Endothelial cell of umbilical vein (primary cell): ENCODE data around the gene HIGD1A. TPM values are rescaled to one million over a fixed set of nuclear protein-coding genes. Genes with fewer than 3 reads are reported as not detected.

Experiments
- BruUV-seq: library from RNA; stranded (reverse); fragments of 400-500 nt; replicated peaks from 2 replicates; lab custom pipeline; 2021; lab: Mats Ljungman, UMichigan
- CTCF ChIA-PET: fragments of 300-600, 350-600 bp; sonication (Branson Sonifier 250); formaldehyde crosslinking; loops from one replicate; lab custom pipeline; 2021; ENCODE audit warnings: antibody characterized with exemption, inconsistent platforms; lab: Charles Lee
- POLR2A ChIA-PET: fragments of 300-600, 350-600 bp; sonication (Branson Sonifier 250); formaldehyde crosslinking; loops from one replicate; lab custom pipeline; 2021; ENCODE audit warnings: antibody characterized with exemption, inconsistent platforms; lab: Charles Lee
- DNase-seq: peaks from one replicate; pipeline ENCODE4 v3.0.0-alpha.2; 2011; ENCODE audit warnings: low read depth, low spot score
- FAIRE-seq: peaks from 2 replicates; lab custom pipeline; 2011; peaks lifted over from hg19 to GRCh38; lab: Jason Lieb, UNC
- H2AFZ ChIP-seq: 2 replicates; pipeline ENCODE4 v1.6.0; 2012; ENCODE audit warnings: low read depth, low read length, control low read depth, inconsistent platforms
- H3K27ac ChIP-seq: 2 replicates; pipeline ENCODE4 v1.5.1; 2011; ENCODE audit warnings: low read depth, mild to moderate bottlenecking, control low read depth, low read length, moderate library complexity; ENCODE audit not compliant: insufficient read depth
- H3K27me3 ChIP-seq, 2 experiments: 2 replicates each; pipeline versions ENCODE4 v1.6.0 to v1.6.1; 2011; ENCODE audit warnings: low read length in 2 of 2, mixed read lengths in 1 of 2; ENCODE audit not compliant: control insufficient read depth in 2 of 2, insufficient read depth in 2 of 2
- H3K36me3 ChIP-seq, 2 experiments: 2 replicates in 1 of 2; 3 replicates in 1 of 2; pipeline ENCODE4 v1.5.1; 2011; ENCODE audit warnings: low read length in 2 of 2, mild to moderate bottlenecking in 1 of 2, moderate library complexity in 1 of 2; ENCODE audit not compliant: control insufficient read depth in 2 of 2, insufficient read depth in 2 of 2; ENCODE audit errors: extremely low read depth in 1 of 2
- H3K4me1 ChIP-seq: 3 replicates; pipeline ENCODE4 v1.5.1; 2011; ENCODE audit warnings: mild to moderate bottlenecking, low read length; ENCODE audit not compliant: control insufficient read depth, insufficient read depth; ENCODE audit errors: extremely low read depth
- H3K4me2 ChIP-seq: 2 replicates; pipeline ENCODE4 v1.6.1; 2011; ENCODE audit warnings: low read length, control low read depth, mixed read lengths; ENCODE audit not compliant: insufficient read depth
- H3K4me3 ChIP-seq, 3 experiments: fragments of 200-600 bp in 1 of 3; sonication (generic), shearing (Covaris generic) in 1 of 3; replicated peaks in 1 of 3; 2 replicates each; pipeline ENCODE4 v1.5.1; 2011 to 2016; ENCODE audit warnings: control low read depth in 3 of 3, low read length in 3 of 3, mild to moderate bottlenecking in 2 of 3, inconsistent platforms in 1 of 3, low read depth in 1 of 3, moderate library complexity in 1 of 3; ENCODE audit not compliant: insufficient read depth in 1 of 3
- H3K79me2 ChIP-seq: 2 replicates; pipeline ENCODE4 v1.6.0; 2012; ENCODE audit warnings: low read length, inconsistent platforms; ENCODE audit not compliant: control insufficient read depth, insufficient read depth
- H3K9ac ChIP-seq: replicated peaks from 2 replicates; pipeline ENCODE3; 2011; ENCODE audit warnings: low read length, control low read depth; ENCODE audit not compliant: insufficient read depth; ENCODE audit errors: extremely low read depth
- H3K9me1 ChIP-seq: replicated peaks from 3 replicates; pipeline ENCODE4 v1.6.0; 2011; ENCODE audit warnings: mild to moderate bottlenecking, low read length; ENCODE audit not compliant: control insufficient read depth, insufficient read depth; ENCODE audit errors: extremely low read depth
- H3K9me3 ChIP-seq: replicated peaks from 2 replicates; pipeline ENCODE4 v1.5.1; 2012; ENCODE audit warnings: low read length, inconsistent platforms; ENCODE audit not compliant: control insufficient read depth, insufficient read depth
- H4K20me1 ChIP-seq: replicated peaks from 2 replicates; pipeline ENCODE3; 2011; ENCODE audit warnings: mild to moderate bottlenecking, low read length; ENCODE audit not compliant: control insufficient read depth, insufficient read depth; ENCODE audit errors: extremely low read depth
- EZH2 ChIP-seq: IDR thresholded peaks from 2 replicates; pipeline ENCODE4 v1.6.1; 2012; ENCODE audit warnings: borderline replicate concordance, low read depth, mild to moderate bottlenecking, moderate library complexity, low read length, inconsistent platforms; ENCODE audit not compliant: severe bottlenecking
- FOS ChIP-seq: IDR thresholded peaks from 2 replicates; pipeline ENCODE4 v1.6.1; 2011; ENCODE audit warnings: mild to moderate bottlenecking, low read length, moderate library complexity, borderline replicate concordance; ENCODE audit not compliant: insufficient read depth
- GATA2 ChIP-seq: IDR thresholded peaks from 2 replicates; pipeline ENCODE4 v1.7.0; 2011; ENCODE audit warnings: low read depth, mild to moderate bottlenecking, moderate library complexity, mixed read lengths, low read length; ENCODE audit not compliant: insufficient read length, insufficient read depth
- JUN ChIP-seq: IDR thresholded peaks from 2 replicates; pipeline ENCODE4 v1.6.1; 2011; ENCODE audit warnings: borderline replicate concordance, low read depth; ENCODE audit not compliant: insufficient read length, insufficient read depth
- MYC ChIP-seq: IDR thresholded peaks from one replicate; pipeline ENCODE4 v1.6.1; 2011; ENCODE audit warnings: mild to moderate bottlenecking, low read depth, low read length
- POLR2A ChIP-seq: IDR thresholded peaks from 2 replicates; pipeline ENCODE4 v1.6.1; 2012; ENCODE audit warnings: low read depth, mild to moderate bottlenecking, control low read depth, low read length
- POLR2AphosphoS5 ChIP-seq: IDR thresholded peaks from 2 replicates; pipeline ENCODE4 v1.6.1; 2012; ENCODE audit warnings: low read depth, mild to moderate bottlenecking, control low read depth, low read length, moderate library complexity; ENCODE audit not compliant: insufficient read depth
- dilution Hi-C: fragments of 300-500 bp; cut with MboI; formaldehyde crosslinking; loops from one replicate; pipeline ENCODE4 v1.15.0; 2019; ENCODE audit warnings: low sequenced_read_pairs; ENCODE audit not compliant: extremely low pct_ligation_motif_present
- intact Hi-C: fragments of 100-400 bp; cut with micrococcal nuclease; formaldehyde crosslinking; loops from one replicate; pipeline ENCODE4 v1.10.0; 2022
- polyA plus RNA-seq, 4 experiments: library from polyadenylated mRNA; depleted of rRNA in 3 of 4; stranded (reverse) in 3 of 4; unstranded in 1 of 4; fragments of >200 nt; gene quantifications; 2 replicates each; pipeline versions ENCODE4 v1.2.1 to v1.2.3, GENCODE V29; 2011 to 2012; ENCODE audit warnings: missing spikeins in 1 of 4
- total RNA-seq: library from RNA; stranded (reverse); gene quantifications from 2 replicates; pipeline ENCODE4 v1.2.3, GENCODE V29; 2021
- TF ChIP-seq, protein P1 (sequence below), 2 donors: IDR thresholded peaks; 1 replicate in 1 of 2; 2 replicates in 1 of 2; pipeline ENCODE4 v1.5.1; 2011; ENCODE audit warnings: low read length in 2 of 2, mild to moderate bottlenecking in 2 of 2, moderate library complexity in 2 of 2, control low read depth in 1 of 2, inconsistent platforms in 1 of 2, low read depth in 1 of 2; ENCODE audit not compliant: insufficient read depth in 1 of 2; ENCODE audit errors: extremely low read depth in 1 of 2
- TF ChIP-seq, protein P2 (sequence below): IDR thresholded peaks from 2 replicates; pipeline ENCODE4 v1.6.1; 2011; ENCODE audit not compliant: insufficient read depth, insufficient read length

Gene HIGD1A
- total and polyA plus RNA-seq, 2 donors (not counting 3 experiments of a cell fraction or from before 2014, with no cell fraction given): 59.5 to 68.9 TPM

DNA sequence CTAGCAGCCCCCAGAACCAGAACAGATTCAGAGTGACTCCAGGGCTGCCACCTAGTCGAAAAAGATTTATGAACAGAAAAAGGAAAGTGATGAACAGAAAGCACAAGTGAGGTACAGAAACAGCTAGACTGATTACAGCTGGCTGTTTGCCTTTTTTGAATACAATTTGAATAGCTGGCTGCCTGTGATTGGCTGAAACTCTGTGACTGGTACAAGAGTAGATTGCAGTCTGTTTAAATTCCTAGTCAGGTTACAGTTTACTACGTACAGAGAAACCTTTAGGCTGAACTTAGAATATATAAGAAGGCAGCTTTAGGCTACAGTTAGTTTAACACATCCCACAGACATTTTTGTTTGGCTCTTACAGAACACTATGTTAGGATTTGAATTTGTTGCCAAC lies 41.3 kb downstream of the HIGD1A start:
- intact Hi-C loops: no loop called here

More for the DNA sequence above, 41.3 kb downstream of the HIGD1A start:
- Histone ChIP-seq H3K9me1 (no peaks in the 10 kb centered on the region), H4K20me1 (no peaks in the 10 kb centered on the region), H3K4me1 (no peaks in the 10 kb centered on the region), H3K9ac (no peak overlapping the region), H3K9me3 (no peaks in the 10 kb centered on the region), H2AFZ (no peak overlapping the region), H3K79me2 (no peaks in the 10 kb centered on the region), H3K27ac (no peak overlapping the region), H3K36me3 (no peaks in the 10 kb centered on the region), H3K4me2 (no peak overlapping the region), H3K27me3 (peaks cover 0 to 2% of the 10 kb centered on the region in 2 experiments), H3K4me3 (no peak overlapping the region)
- no TSS peak for BruUV-seq
- dilution Hi-C loops: no loop called here
- CTCF ChIA-PET: interaction anchor here (1.5 to 3.0 kb wide), 2 partner anchors 18 to 190 kb away, joined by 3 to 13 read pairs; no protein-coding TSS in a partner anchor
- POLR2A ChIA-PET: no interaction called here
- TF ChIP-seq FOS (no peak), MYC (no peak), JUN (no peak), POLR2AphosphoS5 (no peak), EZH2 (no peak), GATA2 (no peak), POLR2A (no peak)
- TF ChIP-seq, protein P1, sequence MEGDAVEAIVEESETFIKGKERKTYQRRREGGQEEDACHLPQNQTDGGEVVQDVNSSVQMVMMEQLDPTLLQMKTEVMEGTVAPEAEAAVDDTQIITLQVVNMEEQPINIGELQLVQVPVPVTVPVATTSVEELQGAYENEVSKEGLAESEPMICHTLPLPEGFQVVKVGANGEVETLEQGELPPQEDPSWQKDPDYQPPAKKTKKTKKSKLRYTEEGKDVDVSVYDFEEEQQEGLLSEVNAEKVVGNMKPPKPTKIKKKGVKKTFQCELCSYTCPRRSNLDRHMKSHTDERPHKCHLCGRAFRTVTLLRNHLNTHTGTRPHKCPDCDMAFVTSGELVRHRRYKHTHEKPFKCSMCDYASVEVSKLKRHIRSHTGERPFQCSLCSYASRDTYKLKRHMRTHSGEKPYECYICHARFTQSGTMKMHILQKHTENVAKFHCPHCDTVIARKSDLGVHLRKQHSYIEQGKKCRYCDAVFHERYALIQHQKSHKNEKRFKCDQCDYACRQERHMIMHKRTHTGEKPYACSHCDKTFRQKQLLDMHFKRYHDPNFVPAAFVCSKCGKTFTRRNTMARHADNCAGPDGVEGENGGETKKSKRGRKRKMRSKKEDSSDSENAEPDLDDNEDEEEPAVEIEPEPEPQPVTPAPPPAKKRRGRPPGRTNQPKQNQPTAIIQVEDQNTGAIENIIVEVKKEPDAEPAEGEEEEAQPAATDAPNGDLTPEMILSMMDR (IDR thresholded peaks at IDR 0.05; ENCODE audit: extremely low read depth in 1 of 2, insufficient read depth in 1 of 2, low read depth in 1 of 2, low read length in 2 of 2): no peak
- TF ChIP-seq, protein P2, sequence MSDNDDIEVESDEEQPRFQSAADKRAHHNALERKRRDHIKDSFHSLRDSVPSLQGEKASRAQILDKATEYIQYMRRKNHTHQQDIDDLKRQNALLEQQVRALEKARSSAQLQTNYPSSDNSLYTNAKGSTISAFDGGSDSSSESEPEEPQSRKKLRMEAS: no peak
- FAIRE-seq: no peak
- DNase-seq: no peak
